PFSK-1 (cell line): Measurements from ENCODE around the gene ACP6.

Source experiments
- FOXP2 ChIP-seq: optimal IDR thresholded peaks from 2 replicates; pipeline ENCODE3; 2011; ENCODE audit warnings: borderline replicate concordance, control low read depth, inconsistent platforms; ENCODE audit not compliant: insufficient read depth; ENCODE audit errors: extremely low read length, extremely low read depth
- POLR2AphosphoS5 ChIP-seq: IDR thresholded peaks from 2 replicates; pipeline ENCODE4 v1.6.1; 2012; ENCODE audit warnings: low read depth, mild to moderate bottlenecking, control low read depth, low read length, moderate library complexity
- REST ChIP-seq, 2 experiments: IDR thresholded peaks; 2 replicates each; pipeline versions ENCODE4 v1.6.1 to v1.8.0; 2011 to 2012; ENCODE audit warnings: low read depth in 2 of 2, low read length in 2 of 2, control low read depth in 1 of 2, inconsistent platforms in 1 of 2, mild to moderate bottlenecking in 1 of 2, moderate library complexity in 1 of 2; ENCODE audit not compliant: insufficient read depth in 1 of 2
- SIN3A ChIP-seq: IDR thresholded peaks from 2 replicates; pipeline ENCODE4 v1.6.1; 2012; ENCODE audit warnings: mild to moderate bottlenecking, low read length, moderate library complexity, borderline replicate concordance; ENCODE audit not compliant: insufficient read depth
- TAF1 ChIP-seq: IDR thresholded peaks from 2 replicates; pipeline ENCODE4 v1.6.1; 2012; ENCODE audit warnings: low read length, control low read depth, borderline replicate concordance; ENCODE audit not compliant: insufficient read depth

ACP6 gene

GRCh38 chr1:147598621-147599361 lies 71.5 kb downstream of the ACP6 start:
- no peak for TF ChIP-seq POLR2AphosphoS5
- no peak for TF ChIP-seq TAF1
- no peak for TF ChIP-seq SIN3A
- TF ChIP-seq FOXP2: no peak
- no peak for TF ChIP-seq REST (IDR thresholded peaks at IDR 0.05; ENCODE audit: insufficient read depth in 1 of 2, low read depth in 2 of 2, low read length in 2 of 2)

GRCh38 chr1:147597010-147597409 lies 73.3 kb downstream of the ACP6 start:
- TF ChIP-seq POLR2AphosphoS5: no peak
- TF ChIP-seq TAF1: no peak
- TF ChIP-seq REST (IDR thresholded peaks at IDR 0.05; ENCODE audit: insufficient read depth in 1 of 2, low read depth in 2 of 2, low read length in 2 of 2): no peak
- no peak for TF ChIP-seq FOXP2
- TF ChIP-seq SIN3A: no peak
